K562 (cell line): ENCODE data around the gene SORCS2. TPM values are rescaled to one million over a fixed set of nuclear protein-coding genes. Genes with fewer than 3 reads are reported as not detected.

Experiments used
- ATAC-seq: fragments of 200-7000 bp; cut with Tn5 transposase; 3 replicates; pipeline ENCODE4 v1.9.1; 2020; ENCODE audit warnings: moderate library complexity
- BruUV-seq: library from RNA; stranded (reverse); fragments of 400-500 nt; replicated peaks from 2 replicates; lab custom pipeline; 2021; lab: Mats Ljungman, UMichigan
- CTCF ChIA-PET: fragments of 300-600 bp; formaldehyde crosslinking; extraction: SDS; loops from one replicate; lab custom pipeline; 2021; ENCODE audit warnings: low intra/inter-chr PET ratio; lab: Yijun Ruan, JAX
- POLR2A ChIA-PET: fragments of 300-600, 350-650 bp; sonication (Branson Sonifier 250); formaldehyde crosslinking; extraction: SDS; loops from one replicate; lab custom pipeline; 2021; ENCODE audit warnings: antibody characterized with exemption, inconsistent platforms; lab: Yijun Ruan, JAX
- DNase-seq, 4 experiments: peaks; one replicate each; pipeline versions ENCODE4 v3.0.0 to v3.0.0-alpha.2; 2011 to 2018; ENCODE audit warnings: low spot score in 3 of 4, mixed read lengths in 3 of 4; ENCODE audit errors: extremely low read depth in 1 of 4
- FAIRE-seq: peaks from 2 replicates; lab custom pipeline; 2011; peaks lifted over from hg19 to GRCh38; lab: Jason Lieb, UNC
- H2AFZ ChIP-seq: 2 replicates; pipeline ENCODE4 v1.6.0; 2011; ENCODE audit warnings: low read depth, low read length, control low read depth, inconsistent platforms
- H3K27ac ChIP-seq: fragments of 200-600 bp; 3 replicates; pipeline ENCODE4 v1.8.0; 2011; ENCODE audit warnings: low read depth, mild to moderate bottlenecking, control low read depth, inconsistent platforms, low read length, moderate library complexity, mixed read lengths; ENCODE audit errors: extremely low read depth
- H3K27me3 ChIP-seq, 2 experiments: fragments of 300-600 bp in 1 of 2; 2 replicates in 1 of 2; 3 replicates in 1 of 2; pipeline versions ENCODE4 v1.6.0 to v1.8.0; 2011; ENCODE audit warnings: inconsistent platforms in 2 of 2, low read length in 2 of 2, mild to moderate bottlenecking in 1 of 2, mixed read lengths in 1 of 2, moderate library complexity in 1 of 2; ENCODE audit not compliant: control insufficient read depth in 2 of 2, insufficient read depth in 2 of 2
- H3K36me3 ChIP-seq: fragments of 300-600 bp; 3 replicates; pipeline ENCODE4 v1.8.0; 2011; ENCODE audit warnings: mild to moderate bottlenecking, low read length, inconsistent platforms; ENCODE audit not compliant: control insufficient read depth, insufficient read depth
- H3K4me1 ChIP-seq, 2 experiments: fragments of 200-600 bp in 1 of 2; replicated peaks in 1 of 2; 2 replicates in 1 of 2; 3 replicates in 1 of 2; pipeline versions ENCODE4 v1.5.1 to v1.8.0; 2011; ENCODE audit warnings: inconsistent platforms in 2 of 2, low read length in 2 of 2, mild to moderate bottlenecking in 1 of 2, mixed read lengths in 1 of 2, moderate library complexity in 1 of 2; ENCODE audit not compliant: control insufficient read depth in 2 of 2, insufficient read depth in 2 of 2
- H3K4me2 ChIP-seq: 2 replicates; pipeline ENCODE4 v1.6.1; 2011; ENCODE audit warnings: low read length, control low read depth, inconsistent platforms, mixed read lengths; ENCODE audit not compliant: insufficient read depth
- H3K4me3 ChIP-seq: fragments of 200-600 bp; sonication (generic), shearing (Covaris generic); 2 replicates; pipeline ENCODE4 v1.5.1; 2016; ENCODE audit warnings: control low read depth, inconsistent platforms
- H3K79me2 ChIP-seq: fragments of 200-600 bp; 3 replicates; pipeline ENCODE4 v1.8.0; 2011; ENCODE audit warnings: low read length, inconsistent platforms; ENCODE audit not compliant: control insufficient read depth, insufficient read depth
- H3K9ac ChIP-seq, 2 experiments: 2 replicates each; pipeline versions ENCODE4 v1.6.0 to v1.6.1; 2011; ENCODE audit warnings: low read depth in 2 of 2, low read length in 2 of 2, control low read depth in 1 of 2, inconsistent platforms in 1 of 2, mild to moderate bottlenecking in 1 of 2, mixed read lengths in 1 of 2; ENCODE audit not compliant: insufficient read depth in 1 of 2
- H3K9me1 ChIP-seq: one replicate; pipeline ENCODE4 v1.6.0; 2011; ENCODE audit warnings: inconsistent platforms, mild to moderate bottlenecking, low read length, moderate library complexity; ENCODE audit not compliant: control insufficient read depth, insufficient read depth
- H3K9me3 ChIP-seq: replicated peaks from 2 replicates; pipeline ENCODE4 v1.5.1; 2011; ENCODE audit warnings: low read depth, low read length, inconsistent platforms; ENCODE audit not compliant: control insufficient read depth, insufficient read depth
- H4K20me1 ChIP-seq: replicated peaks from 2 replicates; pipeline ENCODE4 v1.6.1; 2011; ENCODE audit warnings: low read length, inconsistent platforms, mixed read lengths; ENCODE audit not compliant: control insufficient read depth, insufficient read depth
- CEBPG ChIP-seq, 3 experiments: fragments of 200-800 bp in 1 of 3; sonication (Bioruptor generic) in 1 of 3; sonication (generic) in 1 of 3; formaldehyde crosslinking in 1 of 3; IDR thresholded peaks in 2 of 3; conservative IDR thresholded peaks in 1 of 3; 2 replicates each; pipeline versions ENCODE4 v1.6.1 to v1.8.0; 2016 to 2022; ENCODE audit warnings: missing compliant biosample characterization in 2 of 3, missing genetic modification characterization in 2 of 3, mild to moderate bottlenecking in 1 of 3, missing genetic modification reagents in 1 of 3
- TRIM24 ChIP-seq, 2 experiments: fragments of 450-650 bp; IDR thresholded peaks; 2 replicates each; pipeline ENCODE4 v1.6.1; 2016
- YY1 ChIP-seq, 3 experiments: IDR thresholded peaks; 2 replicates each; pipeline ENCODE4 v1.6.1; 2011; ENCODE audit warnings: low read length in 2 of 3, mild to moderate bottlenecking in 2 of 3, moderate library complexity in 2 of 3, borderline replicate concordance in 1 of 3, control low read depth in 1 of 3, low read depth in 1 of 3; ENCODE audit not compliant: insufficient read depth in 3 of 3, insufficient replicate concordance in 2 of 3, control insufficient read depth in 1 of 3, insufficient read length in 1 of 3; ENCODE audit errors: extremely low read depth in 1 of 3
- ZBED1 ChIP-seq: IDR thresholded peaks from 2 replicates; pipeline ENCODE4 v1.6.1; 2014
- WGBS: fragments of 100-300 bp; shearing (Covaris generic); methylation state at CpG from one replicate; pipeline ENCODE4 v1.1.6; 2016; ENCODE audit warnings: low coverage, mixed read lengths; ENCODE audit not compliant: insufficient coverage; ENCODE audit errors: missing lambda C conversion rate; 5-methylcytosine and 5-hydroxymethylcytosine counted together
- in situ Hi-C: fragments of 300-500 bp; cut with MboI; formaldehyde crosslinking; loops from 4 replicates; pipeline ENCODE4 v1.15.0; 2018; ENCODE audit warnings: inconsistent platforms, mixed read lengths
- intact Hi-C: fragments of 100-400 bp; cut with micrococcal nuclease; formaldehyde crosslinking; loops from 2 replicates; pipeline ENCODE4 v1.14.2; 2022
- polyA plus RNA-seq, 8 experiments: library from polyadenylated mRNA; depleted of rRNA in 4 of 8; stranded (reverse) in 5 of 8; unstranded in 3 of 8; fragments of >200 nt; fragmentation: Nextera tagmentation in 2 of 8; fragmentation: Illumina TruSeq in 1 of 8; extraction: Ambion mirVana in 2 of 8; extraction: Trizol in 1 of 8; gene quantifications; 2 replicates each; pipeline versions ENCODE4 v1.2.1 to v1.2.3, GENCODE V29; 2011 to 2014; ENCODE audit warnings: inconsistent platforms in 1 of 8, missing spikeins in 1 of 8
- total RNA-seq, 7 experiments: library from RNA; depleted of rRNA in 6 of 7; stranded (reverse); fragments of >200 nt in 6 of 7; fragmentation: Illumina TruSeq in 2 of 7; extraction: Trizol in 2 of 7; gene quantifications; 2 replicates each; pipeline versions ENCODE4 v1.2.1 to v1.2.3, GENCODE V29; 2011 to 2021; ENCODE audit warnings: low replicate concordance in 1 of 7

SORCS2 gene
- total and polyA plus RNA-seq, 9 of the 15 experiments (the other 6 are each of a cell fraction or from before 2014, with no cell fraction given), result not detected

DNA sequence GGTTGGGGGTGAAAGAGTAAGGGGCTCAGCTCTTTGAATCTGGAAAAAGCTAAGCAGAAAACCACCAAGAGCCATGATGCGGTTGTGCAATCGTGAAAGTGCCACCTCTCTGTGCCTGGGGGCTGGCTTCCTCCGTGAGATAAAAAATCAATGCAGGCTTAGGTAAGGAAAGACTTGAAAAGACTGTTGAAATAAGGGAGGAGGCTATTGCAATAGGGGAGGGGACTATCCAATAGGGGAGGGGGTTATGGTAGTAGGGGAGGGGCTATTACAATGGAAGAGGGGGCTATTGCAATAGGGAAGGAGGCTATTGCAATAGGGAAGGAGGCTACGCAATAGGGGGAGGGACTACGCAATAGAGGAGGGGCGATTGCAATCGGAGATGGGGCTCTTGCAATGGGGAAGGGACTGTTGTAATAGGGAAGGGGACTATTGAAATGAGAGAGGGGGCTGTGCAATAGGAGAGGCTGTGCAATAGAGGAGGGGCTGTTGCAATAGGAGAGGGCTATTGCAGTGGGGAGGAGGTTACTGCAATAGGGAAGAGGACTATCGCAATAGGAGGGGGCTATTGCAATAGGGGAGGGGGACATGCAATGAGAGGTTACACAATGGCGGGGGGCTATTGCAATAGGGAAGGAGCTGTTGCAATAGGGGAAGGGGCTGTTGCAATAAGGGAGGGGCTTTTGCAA is 404.7 kb downstream of the SORCS2 start:
- TF ChIP-seq ZBED1 (peak; percentile 87; the same call in 1 of the 2 replicates), CEBPG (CRISPR knock-in tag; IDR thresholded peaks at IDR 0.05) (no peak), CEBPG (tag; conservative IDR thresholded peaks at IDR 0.05 in 1 of 2, IDR thresholded peaks at IDR 0.05 in 1 of 2) (peak; percentile 12 to 56; a peak in 2 of 4 replicates), YY1 (IDR thresholded peaks at IDR 0.05; ENCODE audit: borderline replicate concordance in 1 of 3, control insufficient read depth in 1 of 3, extremely low read depth in 1 of 3, insufficient read depth in 3 of 3, insufficient read length in 1 of 3, insufficient replicate concordance in 2 of 3, low read depth in 1 of 3, low read length in 2 of 3) (no peak), TRIM24 (IDR thresholded peaks at IDR 0.05) (peak in 1 of 2 experiments; percentile 69; a peak in 1 of 4 replicates)
- no peak for ATAC-seq
- no peaks in the 10 kb centered on the region for H3K36me3 ChIP-seq
- no peaks in the 10 kb centered on the region for H3K9me3 ChIP-seq
- H3K9ac ChIP-seq, result no peak overlapping the region
- no peaks in the 10 kb centered on the region for H3K79me2 ChIP-seq
- H3K9me1 ChIP-seq, result no peaks in the 10 kb centered on the region
- no peaks in the 10 kb centered on the region for H3K4me1 ChIP-seq
- intact Hi-C loops, result no loop called here
- H3K4me2 ChIP-seq, result no peak overlapping the region
- ChIA-PET CTCF (no interaction called here), POLR2A (no interaction called here)
- peaks cover 2 to 41% of the 10 kb centered on the region in 2 experiments; a peak in 3 of 5 replicates for H3K27me3 ChIP-seq
- no TSS peak for BruUV-seq
- FAIRE-seq, result no peak
- H3K4me3 ChIP-seq, result no peak overlapping the region
- H3K27ac ChIP-seq, result no peak overlapping the region
- 3% methylated on average over 9 of the region's 9 CpGs for WGBS
- in situ Hi-C loops, result no loop called here
- no peak overlapping the region for H2AFZ ChIP-seq
- 0 out of 2 replicates have a peak, but pooled peaks cover 3% of the 10 kb centered on the region for H4K20me1 ChIP-seq
- DNase-seq, result no peak
